A549 (cell line): ENCODE results near the gene ERI2. TPM values are rescaled to one million over a fixed set of nuclear protein-coding genes. Genes with fewer than 3 reads are reported as not detected.

Source experiments
- ATAC-seq, 2 experiments: fragments of 200-7000 bp in 1 of 2; fragments of >200 bp in 1 of 2; cut with Nextera tagmentation in 1 of 2; cut with Tn5 transposase in 1 of 2; 3 replicates each; pipeline versions ENCODE4 v1.8.0 to v1.9.1; 2018 to 2020; ENCODE audit warnings: mild to moderate bottlenecking in 1 of 2, moderate library complexity in 1 of 2
- CTCF ChIA-PET: fragments of 300-600 bp; sonication (Branson Sonifier 250); formaldehyde crosslinking; extraction: SDS; loops from one replicate; lab custom pipeline; 2021; ENCODE audit warnings: antibody characterized with exemption, inconsistent platforms; lab: Yijun Ruan, JAX
- POLR2A ChIA-PET: fragments of 350-600 bp; formaldehyde crosslinking; extraction: SDS; loops from one replicate; lab custom pipeline; 2021; ENCODE audit warnings: antibody characterized with exemption, inconsistent platforms; lab: Yijun Ruan, JAX
- DNase-seq, 2 experiments: peaks; one replicate each; pipeline versions ENCODE4 v3.0.0 to v3.0.0-alpha.2; 2011 to 2016; ENCODE audit warnings: low read depth in 1 of 2, low spot score in 1 of 2
- FAIRE-seq: peaks from 2 replicates; lab custom pipeline; 2011; peaks lifted over from hg19 to GRCh38; lab: Jason Lieb, UNC
- H3K27ac ChIP-seq, 2 experiments: fragments of >200 bp; sonication (Bioruptor Twin); formaldehyde crosslinking; 3 replicates each; pipeline ENCODE4 v1.5.1; 2016 to 2017
- H3K4me1 ChIP-seq: fragments of >200 bp; sonication (Bioruptor Twin); formaldehyde crosslinking; 3 replicates; pipeline ENCODE4 v1.6.1; 2016
- H3K4me2 ChIP-seq: fragments of >200 bp; sonication (Bioruptor Twin); formaldehyde crosslinking; 3 replicates; pipeline ENCODE4 v1.6.1; 2016
- H3K4me3 ChIP-seq: fragments of >200 bp; sonication (Bioruptor Twin); formaldehyde crosslinking; 3 replicates; pipeline ENCODE4 v1.5.1; 2016
- H3K9me3 ChIP-seq: fragments of >200 bp; sonication (Bioruptor Twin); formaldehyde crosslinking; 3 replicates; pipeline ENCODE4 v1.6.1; 2016
- CHD2 ChIP-seq: fragments of 150-350 bp; IDR thresholded peaks from 2 replicates; pipeline ENCODE4 v1.6.1; 2014; ENCODE audit warnings: low read length; ENCODE audit not compliant: partially characterized antibody
- CHD4 ChIP-seq: fragments of 200-600 bp; sonication (generic); IDR thresholded peaks from 2 replicates; pipeline ENCODE4 v1.6.1; 2016; ENCODE audit warnings: antibody characterized with exemption, mild to moderate bottlenecking, borderline replicate concordance
- EHMT2 ChIP-seq: fragments of 200-600 bp; sonication (generic); IDR thresholded peaks from 2 replicates; pipeline ENCODE4 v1.6.1; 2016; ENCODE audit warnings: antibody characterized with exemption, low read depth, mild to moderate bottlenecking, moderate library complexity
- EP300 ChIP-seq, 2 experiments: fragments of >200 bp; sonication (Bioruptor Twin); formaldehyde crosslinking; IDR thresholded peaks; 2 replicates in 1 of 2; 3 replicates in 1 of 2; pipeline ENCODE4 v1.6.1; 2016 to 2017
- ESRRA ChIP-seq: fragments of 150-350 bp; IDR thresholded peaks from 2 replicates; pipeline ENCODE4 v1.6.1; 2014; ENCODE audit warnings: mild to moderate bottlenecking, low read length, borderline replicate concordance
- FOSL2 ChIP-seq, 2 experiments: fragments of 450-650 bp in 1 of 2; fragments of >200 bp in 1 of 2; sonication (Bioruptor Twin) in 1 of 2; formaldehyde crosslinking; IDR thresholded peaks; 2 replicates each; pipeline versions ENCODE4 v1.5.0 to v1.6.1; 2016 to 2020; ENCODE audit warnings: mild to moderate bottlenecking in 1 of 2, moderate library complexity in 1 of 2
- FOXS1 ChIP-seq: fragments of 250-450 bp; sonication (Bioruptor Pico); IDR thresholded peaks from 2 replicates; pipeline ENCODE4 v1.5.0; 2020; ENCODE audit warnings: mild to moderate bottlenecking, moderate library complexity
- GATA3 ChIP-seq: IDR thresholded peaks from 2 replicates; pipeline ENCODE4 v1.6.1; 2012; ENCODE audit warnings: borderline replicate concordance
- HDAC2 ChIP-seq: fragments of 200-600 bp; sonication (generic); IDR thresholded peaks from 2 replicates; pipeline ENCODE4 v1.6.1; 2016
- HES2 ChIP-seq: fragments of >200 bp; sonication (Bioruptor Twin); formaldehyde crosslinking; IDR thresholded peaks from 2 replicates; pipeline ENCODE4 v1.6.1; 2016
- HEYL ChIP-seq: fragments of 250-450 bp; sonication (Bioruptor Pico); IDR thresholded peaks from 2 replicates; pipeline ENCODE4 v1.8.0; 2021; ENCODE audit warnings: mild to moderate bottlenecking, moderate library complexity
- HOXA7 ChIP-seq: fragments of 250-450 bp; sonication (Bioruptor Pico); IDR thresholded peaks from 2 replicates; pipeline ENCODE4 v1.5.0; 2020; ENCODE audit warnings: mild to moderate bottlenecking, moderate library complexity
- JUN ChIP-seq, 2 experiments: fragments of >200 bp; sonication (Bioruptor Twin); formaldehyde crosslinking; IDR thresholded peaks; 2 replicates in 1 of 2; 3 replicates in 1 of 2; pipeline ENCODE4 v1.6.1; 2016 to 2017
- JUNB ChIP-seq: fragments of >200 bp; sonication (Bioruptor Twin); formaldehyde crosslinking; IDR thresholded peaks from 2 replicates; pipeline ENCODE4 v1.6.1; 2016
- KDM1A ChIP-seq: fragments of 200-600 bp; sonication (generic); IDR thresholded peaks from 2 replicates; pipeline ENCODE4 v1.6.1; 2016; ENCODE audit warnings: low read depth, mild to moderate bottlenecking
- KDM5A ChIP-seq: fragments of 200-600 bp; sonication (generic); IDR thresholded peaks from 2 replicates; pipeline ENCODE4 v1.6.1; 2016; ENCODE audit warnings: antibody characterized with exemption, mild to moderate bottlenecking
- MAFK ChIP-seq: fragments of 450-650 bp; IDR thresholded peaks from 2 replicates; pipeline ENCODE4 v1.6.1; 2014; ENCODE audit not compliant: partially characterized antibody
- NFE2L2 ChIP-seq: fragments of 150-350 bp; conservative IDR thresholded peaks from 2 replicates; pipeline ENCODE4 v1.6.1; 2014; ENCODE audit warnings: low read length
- NR3C1 ChIP-seq: fragments of >200 bp; sonication (Bioruptor Twin); formaldehyde crosslinking; IDR thresholded peaks from 3 replicates; pipeline ENCODE4 v1.6.1; 2017
- POLR2A ChIP-seq: IDR thresholded peaks from 2 replicates; pipeline ENCODE4 v1.6.1; 2012; ENCODE audit warnings: mild to moderate bottlenecking, low read length
- RAD21 ChIP-seq, 2 experiments: fragments of >200 bp in 1 of 2; sonication (Bioruptor Twin) in 1 of 2; formaldehyde crosslinking in 1 of 2; IDR thresholded peaks in 1 of 2; conservative IDR thresholded peaks in 1 of 2; 2 replicates in 1 of 2; 3 replicates in 1 of 2; pipeline ENCODE4 v1.6.1; 2012 to 2018; ENCODE audit warnings: inconsistent platforms in 1 of 2
- RNF2 ChIP-seq: fragments of 200-600 bp; sonication (generic); IDR thresholded peaks from 2 replicates; pipeline ENCODE4 v1.6.1; 2016; ENCODE audit warnings: low read depth, mild to moderate bottlenecking, antibody characterized with exemption, moderate library complexity, borderline replicate concordance
- SREBF2 ChIP-seq: fragments of 450-650 bp; IDR thresholded peaks from 2 replicates; pipeline ENCODE4 v1.6.1; 2014; ENCODE audit warnings: mild to moderate bottlenecking, moderate library complexity
- TP53 ChIP-seq: fragments of 250-450 bp; sonication (Bioruptor Pico); IDR thresholded peaks from 2 replicates; pipeline ENCODE4 v1.5.0; 2021; ENCODE audit warnings: mild to moderate bottlenecking, moderate library complexity
- ZFP36 ChIP-seq: fragments of 450-650 bp; IDR thresholded peaks from 2 replicates; pipeline ENCODE4 v1.6.1; 2014; ENCODE audit warnings: borderline replicate concordance; ENCODE audit not compliant: partially characterized antibody
- WGBS: methylation state at CpG from one replicate; pipeline ENCODE4 v1.1.6; 2017; ENCODE audit errors: missing lambda C conversion rate; 5-methylcytosine and 5-hydroxymethylcytosine counted together
- polyA plus RNA-seq, 4 experiments: library from polyadenylated mRNA; depleted of rRNA in 3 of 4; stranded (reverse); fragments of >200 nt; fragmentation: RNase III in 1 of 4; extraction: RNeasy Plus Mini Kit Qiagen cat#74134 plus additional on column Dnase treatment in 1 of 4; gene quantifications; 2 replicates in 3 of 4; 3 replicates in 1 of 4; pipeline ENCODE4 v1.2.3, GENCODE V29; 2011 to 2017
- TF ChIP-seq, protein P1 (sequence below): fragments of 450-650 bp; IDR thresholded peaks from 2 replicates; pipeline ENCODE4 v1.6.1; 2014; ENCODE audit warnings: antibody characterized with exemption
- TF ChIP-seq, protein P2 (sequence below): fragments of >200 bp; sonication (Bioruptor Twin); formaldehyde crosslinking; IDR thresholded peaks from 3 replicates; pipeline ENCODE4 v1.5.1; 2016
- TF ChIP-seq, protein P3 (sequence below): fragments of 250-450 bp; sonication (Bioruptor Pico); IDR thresholded peaks from 2 replicates; pipeline ENCODE4 v1.5.0; 2021; ENCODE audit warnings: mild to moderate bottlenecking, moderate library complexity, borderline replicate concordance

Gene ERI2
- polyA plus RNA-seq, 2 of the 4 experiments (the other 2 are of a cell fraction), result 15.9 to 25.1 TPM

GRCh38 chr16:20753727-20754126 is 52.5 kb downstream of the ERI2 start:
- FAIRE-seq (no peak), ATAC-seq (no peak), DNase-seq (no peak)
- Histone ChIP-seq H3K27ac (no peak overlapping the region), H3K4me1 (no peaks in the 10 kb centered on the region), H3K4me2 (no peak overlapping the region), H3K4me3 (no peak overlapping the region), H3K9me3 (no peaks in the 10 kb centered on the region)
- ChIA-PET POLR2A (interaction anchor here (1.1 kb wide), 1 partner anchor 12 kb away, joined by 4 read pairs; the partner anchor contains the start of gene THUMPD1), CTCF (interaction anchor here (0.5 kb wide), 1 partner anchor 528 kb away, joined by 3 read pairs; no protein-coding TSS in a partner anchor)
- TF ChIP-seq EHMT2 (no peak), CHD2 (no peak), HEYL (no peak), KDM1A (no peak), JUNB (no peak), MAFK (no peak), NR3C1 (no peak), ZFP36 (no peak), KDM5A (no peak), HDAC2 (no peak), RNF2 (no peak)
- WGBS, result 7% methylated on average over 1 of the region's 1 CpG

GRCh38 chr16:20750558-20750957 is 55.7 kb downstream of the ERI2 start:
- no peak overlapping the region for H3K27ac ChIP-seq
- ChIA-PET POLR2A (no interaction called here), CTCF (no interaction called here)
- no peak overlapping the region for H3K4me3 ChIP-seq
- ATAC-seq (no peak), FAIRE-seq (no peak), DNase-seq (no peak)
- 12% methylated on average over 1 of the region's 1 CpG for WGBS
- H3K4me1 ChIP-seq, result no peaks in the 10 kb centered on the region
- no peak for TF ChIP-seq MAFK
- no peak for TF ChIP-seq KDM5A
- TF ChIP-seq HES2, result no peak
- no peak for TF ChIP-seq CHD4
- no peak for TF ChIP-seq SREBF2
- TF ChIP-seq CHD2, result no peak
- no peak for TF ChIP-seq GATA3
- TF ChIP-seq, protein P1, sequence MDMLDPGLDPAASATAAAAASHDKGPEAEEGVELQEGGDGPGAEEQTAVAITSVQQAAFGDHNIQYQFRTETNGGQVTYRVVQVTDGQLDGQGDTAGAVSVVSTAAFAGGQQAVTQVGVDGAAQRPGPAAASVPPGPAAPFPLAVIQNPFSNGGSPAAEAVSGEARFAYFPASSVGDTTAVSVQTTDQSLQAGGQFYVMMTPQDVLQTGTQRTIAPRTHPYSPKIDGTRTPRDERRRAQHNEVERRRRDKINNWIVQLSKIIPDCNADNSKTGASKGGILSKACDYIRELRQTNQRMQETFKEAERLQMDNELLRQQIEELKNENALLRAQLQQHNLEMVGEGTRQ, result no peak
- no peak for TF ChIP-seq ZFP36
- TF ChIP-seq FOXS1 (CRISPR knock-in tag), result no peak
- TF ChIP-seq NFE2L2, result no peak
- TF ChIP-seq TP53, result no peak
- TF ChIP-seq, protein P2, sequence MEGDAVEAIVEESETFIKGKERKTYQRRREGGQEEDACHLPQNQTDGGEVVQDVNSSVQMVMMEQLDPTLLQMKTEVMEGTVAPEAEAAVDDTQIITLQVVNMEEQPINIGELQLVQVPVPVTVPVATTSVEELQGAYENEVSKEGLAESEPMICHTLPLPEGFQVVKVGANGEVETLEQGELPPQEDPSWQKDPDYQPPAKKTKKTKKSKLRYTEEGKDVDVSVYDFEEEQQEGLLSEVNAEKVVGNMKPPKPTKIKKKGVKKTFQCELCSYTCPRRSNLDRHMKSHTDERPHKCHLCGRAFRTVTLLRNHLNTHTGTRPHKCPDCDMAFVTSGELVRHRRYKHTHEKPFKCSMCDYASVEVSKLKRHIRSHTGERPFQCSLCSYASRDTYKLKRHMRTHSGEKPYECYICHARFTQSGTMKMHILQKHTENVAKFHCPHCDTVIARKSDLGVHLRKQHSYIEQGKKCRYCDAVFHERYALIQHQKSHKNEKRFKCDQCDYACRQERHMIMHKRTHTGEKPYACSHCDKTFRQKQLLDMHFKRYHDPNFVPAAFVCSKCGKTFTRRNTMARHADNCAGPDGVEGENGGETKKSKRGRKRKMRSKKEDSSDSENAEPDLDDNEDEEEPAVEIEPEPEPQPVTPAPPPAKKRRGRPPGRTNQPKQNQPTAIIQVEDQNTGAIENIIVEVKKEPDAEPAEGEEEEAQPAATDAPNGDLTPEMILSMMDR, result no peak
- no peak for TF ChIP-seq ESRRA
- no peak overlapping the region for H3K4me2 ChIP-seq
- H3K9me3 ChIP-seq, result peaks cover 11% of the 10 kb centered on the region

- no peak for ATAC-seq
- TF ChIP-seq HEYL (no peak), RAD21 (conservative IDR thresholded peaks at IDR 0.05 in 1 of 2, IDR thresholded peaks at IDR 0.05 in 1 of 2) (no peak), RNF2 (no peak), POLR2A (no peak), CHD4 (no peak), MAFK (no peak), KDM5A (no peak), ESRRA (no peak), FOSL2 (IDR thresholded peaks at IDR 0.05) (no peak), FOSL2 (CRISPR knock-in tag; IDR thresholded peaks at IDR 0.05) (no peak), EP300 (IDR thresholded peaks at IDR 0.05) (no peak), JUN (IDR thresholded peaks at IDR 0.05) (no peak), HOXA7 (CRISPR knock-in tag) (no peak)
- TF ChIP-seq, protein P3, sequence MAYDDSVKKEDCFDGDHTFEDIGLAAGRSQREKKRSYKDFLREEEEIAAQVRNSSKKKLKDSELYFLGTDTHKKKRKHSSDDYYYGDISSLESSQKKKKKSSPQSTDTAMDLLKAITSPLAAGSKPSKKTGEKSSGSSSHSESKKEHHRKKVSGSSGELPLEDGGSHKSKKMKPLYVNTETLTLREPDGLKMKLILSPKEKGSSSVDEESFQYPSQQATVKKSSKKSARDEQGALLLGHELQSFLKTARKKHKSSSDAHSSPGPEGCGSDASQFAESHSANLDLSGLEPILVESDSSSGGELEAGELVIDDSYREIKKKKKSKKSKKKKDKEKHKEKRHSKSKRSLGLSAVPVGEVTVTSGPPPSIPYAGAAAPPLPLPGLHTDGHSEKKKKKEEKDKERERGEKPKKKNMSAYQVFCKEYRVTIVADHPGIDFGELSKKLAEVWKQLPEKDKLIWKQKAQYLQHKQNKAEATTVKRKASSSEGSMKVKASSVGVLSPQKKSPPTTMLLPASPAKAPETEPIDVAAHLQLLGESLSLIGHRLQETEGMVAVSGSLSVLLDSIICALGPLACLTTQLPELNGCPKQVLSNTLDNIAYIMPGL (CRISPR knock-in tag), result no peak
- TF ChIP-seq, protein P2, result no peak
Observed at GRCh38 chr16:20749474-20749873, 56.8 kb downstream of the ERI2 start.

More at GRCh38 chr16:20749474-20749873, 56.8 kb downstream of the ERI2 start:
- FAIRE-seq (no peak), DNase-seq (no peak)
- ChIA-PET CTCF (no interaction called here), POLR2A (no interaction called here)
- no peak overlapping the region for H3K4me3 ChIP-seq
- 24% methylated on average over 1 of the region's 1 CpG for WGBS
- no peak overlapping the region for H3K4me2 ChIP-seq
- no peaks in the 10 kb centered on the region for H3K4me1 ChIP-seq
- peaks cover 11% of the 10 kb centered on the region for H3K9me3 ChIP-seq
- no peak overlapping the region for H3K27ac ChIP-seq
